ENCODE measurements around the gene BACH2. TPM values are rescaled to one million over a fixed set of nuclear protein-coding genes. Genes with fewer than 3 reads are reported as not detected.

BACH2 gene
- total RNA-seq, 1 donor from 2014 or later, result 3.9 TPM

DNA sequence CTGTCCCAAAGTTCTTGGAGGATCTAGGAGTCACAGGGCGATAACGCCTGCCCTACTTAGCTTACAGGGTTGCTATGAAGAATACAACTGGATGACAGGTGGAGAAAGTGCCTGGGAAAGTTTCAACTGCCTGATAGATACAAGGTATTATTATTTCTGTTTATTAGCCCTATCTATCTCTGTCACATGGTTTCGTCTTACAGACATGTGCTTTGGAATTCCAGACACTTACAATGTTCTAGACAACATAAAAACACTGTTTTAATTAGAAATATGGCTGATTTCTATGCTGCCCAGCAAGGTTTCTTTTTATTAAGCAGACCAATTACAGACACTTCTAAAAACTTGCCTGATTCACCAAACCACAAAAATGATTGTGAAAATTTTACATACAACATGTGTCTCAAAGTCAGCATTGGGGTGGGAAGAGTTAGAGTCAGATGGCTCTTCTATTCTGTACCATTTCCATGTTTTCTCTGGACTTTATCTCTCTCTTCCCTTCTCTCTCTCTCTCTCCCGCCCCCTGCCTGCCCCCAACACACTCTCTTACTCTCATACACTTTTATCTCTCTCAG, 352.4 kb downstream of the BACH2 start:
- TF ChIP-seq EZH2phosphoT487 (IDR thresholded peaks at IDR 0.05) (no peak), EZH2 (IDR thresholded peaks at IDR 0.05) (no peak)
- TF ChIP-seq, protein P1, sequence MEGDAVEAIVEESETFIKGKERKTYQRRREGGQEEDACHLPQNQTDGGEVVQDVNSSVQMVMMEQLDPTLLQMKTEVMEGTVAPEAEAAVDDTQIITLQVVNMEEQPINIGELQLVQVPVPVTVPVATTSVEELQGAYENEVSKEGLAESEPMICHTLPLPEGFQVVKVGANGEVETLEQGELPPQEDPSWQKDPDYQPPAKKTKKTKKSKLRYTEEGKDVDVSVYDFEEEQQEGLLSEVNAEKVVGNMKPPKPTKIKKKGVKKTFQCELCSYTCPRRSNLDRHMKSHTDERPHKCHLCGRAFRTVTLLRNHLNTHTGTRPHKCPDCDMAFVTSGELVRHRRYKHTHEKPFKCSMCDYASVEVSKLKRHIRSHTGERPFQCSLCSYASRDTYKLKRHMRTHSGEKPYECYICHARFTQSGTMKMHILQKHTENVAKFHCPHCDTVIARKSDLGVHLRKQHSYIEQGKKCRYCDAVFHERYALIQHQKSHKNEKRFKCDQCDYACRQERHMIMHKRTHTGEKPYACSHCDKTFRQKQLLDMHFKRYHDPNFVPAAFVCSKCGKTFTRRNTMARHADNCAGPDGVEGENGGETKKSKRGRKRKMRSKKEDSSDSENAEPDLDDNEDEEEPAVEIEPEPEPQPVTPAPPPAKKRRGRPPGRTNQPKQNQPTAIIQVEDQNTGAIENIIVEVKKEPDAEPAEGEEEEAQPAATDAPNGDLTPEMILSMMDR (IDR thresholded peaks at IDR 0.05), result no peak
- no peaks in the 10 kb centered on the region for H4K20me1 ChIP-seq (ENCODE audit: low read depth)
- Mint-ChIP-seq H3K36me3 (peaks cover under 1% of the 10 kb centered on the region), H3K4me3 (no peak overlapping the region), H3K4me1 (peaks cover 13% of the 10 kb centered on the region), H3K9me3 (no peaks in the 10 kb centered on the region), H3K27me3 (ENCODE audit: insufficient read depth, low read depth) (no peaks in the 10 kb centered on the region), H3K27ac (no peak overlapping the region)
- no peaks in the 10 kb centered on the region for H3K9me3 ChIP-seq (ENCODE audit: low read depth)
- no peak overlapping the region for H3K27ac ChIP-seq
- H3K4me3 ChIP-seq, result no peak overlapping the region
- no peak overlapping the region for H3K4me2 ChIP-seq
- peaks cover 10% of the 10 kb centered on the region for H3K4me1 ChIP-seq
- H3K36me3 ChIP-seq, result no peaks in the 10 kb centered on the region
- H3K9ac ChIP-seq, result no peak overlapping the region
- no peak for DNase-seq (ENCODE audit: low spot score)
- H3K79me2 ChIP-seq (ENCODE audit: low read depth), result no peaks in the 10 kb centered on the region
- no peak overlapping the region for H2AFZ ChIP-seq (replicated peaks)
- H3F3A ChIP-seq (ENCODE audit: low read depth), result no peaks in the 10 kb centered on the region
- H3K27me3 ChIP-seq, result no peaks in the 10 kb centered on the region

DNA sequence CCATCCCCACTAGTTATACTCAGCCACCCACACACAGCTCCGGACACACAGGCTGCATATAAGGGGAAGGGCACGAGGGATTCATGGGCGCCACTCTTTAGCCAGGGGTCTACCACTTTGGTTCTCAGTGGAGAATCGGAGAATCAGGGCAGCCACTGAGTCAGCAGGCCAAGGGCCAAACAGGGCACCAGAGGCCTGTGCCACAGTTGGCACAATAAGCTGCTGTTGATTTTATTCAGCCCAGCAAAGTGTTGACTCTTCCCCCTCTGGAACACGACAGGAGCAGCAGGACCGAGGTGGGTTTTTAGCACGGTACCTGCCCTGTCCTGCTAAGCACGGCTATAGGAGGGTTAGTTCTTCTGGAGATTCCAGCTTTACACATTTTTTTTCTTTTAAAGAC, 354.0 kb downstream of the BACH2 start:
- Histone ChIP-seq H3K36me3 (no peaks in the 10 kb centered on the region), H3K4me2 (no peak overlapping the region), H3F3A (ENCODE audit: low read depth) (no peaks in the 10 kb centered on the region), H3K4me1 (peaks cover 6% of the 10 kb centered on the region), H4K20me1 (ENCODE audit: low read depth) (no peaks in the 10 kb centered on the region), H3K79me2 (ENCODE audit: low read depth) (no peaks in the 10 kb centered on the region), H3K4me3 (no peak overlapping the region), H3K27me3 (no peaks in the 10 kb centered on the region), H3K9ac (no peak overlapping the region), H3K27ac (no peak overlapping the region), H3K9me3 (ENCODE audit: low read depth) (no peaks in the 10 kb centered on the region), H2AFZ (replicated peaks) (no peak overlapping the region)
- TF ChIP-seq, protein P1 (IDR thresholded peaks at IDR 0.05), result no peak
- TF ChIP-seq EZH2phosphoT487 (IDR thresholded peaks at IDR 0.05) (no peak), EZH2 (IDR thresholded peaks at IDR 0.05) (no peak)
- Mint-ChIP-seq H3K36me3 (peaks cover 6% of the 10 kb centered on the region), H3K4me3 (no peak overlapping the region), H3K9me3 (no peaks in the 10 kb centered on the region), H3K27me3 (ENCODE audit: insufficient read depth, low read depth) (no peaks in the 10 kb centered on the region), H3K27ac (no peak overlapping the region), H3K4me1 (peaks cover 13% of the 10 kb centered on the region)
- no peak for DNase-seq (ENCODE audit: low spot score)

DNA sequence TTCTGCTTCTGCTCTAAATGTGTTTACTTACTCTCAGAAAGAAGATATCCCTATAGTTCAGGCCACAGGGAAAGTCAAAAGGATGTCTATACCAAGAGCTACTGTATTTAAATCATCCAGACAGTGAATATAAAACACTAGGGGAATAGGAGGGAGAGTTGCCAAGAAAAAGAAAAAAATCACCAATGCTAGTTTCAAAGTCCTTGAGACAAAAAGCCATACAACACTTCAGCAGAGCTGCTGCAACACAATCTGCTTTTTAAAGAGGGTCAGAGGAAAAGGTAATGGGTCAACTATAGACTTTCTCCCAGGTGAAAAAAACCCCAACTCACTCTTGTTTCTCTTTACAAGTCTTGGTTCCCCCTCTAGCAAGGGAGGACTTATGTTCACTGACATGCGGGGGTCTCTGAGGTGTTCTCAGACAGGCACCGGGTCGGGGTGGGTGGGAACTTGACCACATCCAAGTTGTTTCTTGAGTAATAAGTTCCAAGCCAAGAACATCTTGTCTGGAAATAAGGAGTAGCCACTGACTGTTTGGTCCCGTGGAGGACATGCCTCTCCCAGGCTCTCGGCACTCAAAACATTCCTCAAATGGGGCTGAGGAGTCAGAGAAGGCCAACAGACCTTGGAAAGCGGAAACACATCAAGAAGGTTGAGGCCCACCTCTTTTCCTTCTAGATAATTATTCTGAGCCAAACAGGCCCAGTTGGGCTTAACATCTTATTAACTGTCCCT, 354.7 kb downstream of the BACH2 start:
- H3K4me1 Mint-ChIP-seq, result peaks cover 13% of the 10 kb centered on the region
- Histone ChIP-seq H4K20me1 (ENCODE audit: low read depth) (no peaks in the 10 kb centered on the region), H3F3A (ENCODE audit: low read depth) (no peaks in the 10 kb centered on the region), H3K27me3 (no peaks in the 10 kb centered on the region), H3K79me2 (ENCODE audit: low read depth) (no peaks in the 10 kb centered on the region), H3K4me1 (peaks cover 6% of the 10 kb centered on the region), H2AFZ (replicated peaks) (no peak overlapping the region), H3K36me3 (no peaks in the 10 kb centered on the region), H3K9ac (no peak overlapping the region), H3K27ac (no peak overlapping the region), H3K9me3 (ENCODE audit: low read depth) (no peaks in the 10 kb centered on the region), H3K4me3 (no peak overlapping the region), H3K4me2 (no peak overlapping the region)
- TF ChIP-seq EZH2 (IDR thresholded peaks at IDR 0.05) (no peak), EZH2phosphoT487 (IDR thresholded peaks at IDR 0.05) (no peak)
- TF ChIP-seq, protein P1 (IDR thresholded peaks at IDR 0.05), result no peak
- peaks cover 6% of the 10 kb centered on the region for H3K36me3 Mint-ChIP-seq
- no peak for DNase-seq (ENCODE audit: low spot score)
- no peaks in the 10 kb centered on the region for H3K27me3 Mint-ChIP-seq (ENCODE audit: insufficient read depth, low read depth)
- no peak overlapping the region for H3K27ac Mint-ChIP-seq
- H3K9me3 Mint-ChIP-seq, result no peaks in the 10 kb centered on the region
- no peak overlapping the region for H3K4me3 Mint-ChIP-seq

Data from neural progenitor cell (in vitro differentiated cells).